DMS153 (cell line): ENCODE results near the gene HLA-G.

Source experiments
- DNase-seq: peaks from one replicate; lab custom pipeline; 2025; lab: John Stamatoyannopoulos, UW

The HLA-G gene

GRCh38 chr6:29816030-29816429 lies 11.6 kb upstream of the HLA-G start:
- no peak for DNase-seq

DNA sequence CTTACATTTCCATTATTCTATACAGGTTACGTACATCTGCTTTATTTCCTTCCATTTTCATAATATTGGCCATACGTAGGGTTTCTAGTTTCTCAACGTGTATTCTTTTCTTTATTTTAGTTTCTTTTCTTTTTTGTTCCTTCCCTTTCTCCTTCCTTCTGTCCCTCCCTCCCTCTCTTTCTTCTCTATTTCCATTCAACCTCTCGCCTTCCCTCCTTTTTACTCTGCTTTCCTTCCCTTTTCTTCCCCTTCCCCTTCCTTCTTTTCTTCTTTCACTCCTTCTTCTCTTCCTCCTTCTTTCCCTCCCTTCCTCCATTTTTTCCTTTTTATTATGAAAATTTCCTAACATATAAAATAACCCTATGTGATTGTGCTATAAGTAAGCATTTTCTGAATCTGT lies 8.7 kb upstream of the HLA-G start:
- DNase-seq, result no peak

DNA sequence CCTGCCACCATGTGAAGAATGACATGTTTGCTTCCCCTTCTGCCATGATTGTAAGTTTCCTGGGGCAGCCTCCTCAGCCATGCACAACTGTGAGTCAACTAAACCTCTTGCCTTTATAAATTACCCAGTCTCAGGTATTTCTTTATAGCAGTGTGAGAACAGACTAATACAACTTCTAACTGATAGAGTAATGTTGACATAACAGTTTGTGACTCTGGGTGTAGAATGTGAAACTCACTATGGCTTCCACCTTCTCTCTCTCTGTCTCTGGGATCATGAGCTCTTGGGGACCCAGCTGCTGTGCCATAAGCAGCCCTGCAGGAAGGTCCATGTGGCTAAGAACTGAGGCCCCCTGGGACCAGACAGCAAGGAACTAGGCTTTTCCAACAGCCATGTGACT lies 3.5 kb upstream of the HLA-G start:
- DNase-seq, result no peak

DNA sequence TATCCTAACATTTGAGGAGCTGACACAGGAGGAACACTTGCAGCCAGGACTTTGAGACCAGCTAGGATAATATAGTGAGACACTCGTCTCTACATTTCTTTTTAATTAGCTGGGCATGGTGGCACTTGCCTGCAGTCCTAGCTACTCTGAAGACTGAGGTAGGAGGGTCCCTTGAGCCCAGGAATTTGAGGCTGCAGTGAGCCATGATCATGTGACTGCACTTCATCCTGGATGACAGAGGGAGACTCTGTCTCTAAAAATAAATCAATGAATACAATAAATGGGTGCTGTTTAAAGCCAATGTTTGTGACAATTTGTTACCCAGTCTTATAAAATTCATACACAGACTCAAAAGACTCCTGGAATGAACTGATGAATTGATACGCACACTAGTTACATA lies 1.8 kb upstream of the HLA-G start:
- no peak for DNase-seq

DNA sequence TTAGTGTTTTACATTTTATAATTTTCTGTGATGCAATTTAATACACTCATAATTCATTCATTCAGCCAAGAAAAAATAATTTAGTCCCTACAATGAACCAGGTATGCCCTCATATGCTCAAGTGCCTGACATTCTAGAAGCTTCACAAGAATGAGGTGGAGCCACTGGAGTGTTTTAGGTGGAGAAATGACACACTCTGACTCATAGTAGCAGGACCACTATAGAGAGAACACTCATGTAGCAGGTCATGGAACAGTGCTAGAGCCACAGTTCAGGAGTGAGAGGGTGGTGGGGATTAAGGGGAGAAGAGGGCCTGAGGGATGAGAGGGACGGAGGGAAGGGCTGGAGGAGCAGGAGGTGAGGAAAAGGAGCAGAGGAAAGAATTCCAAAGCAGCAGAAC lies 1.4 kb upstream of the HLA-G start:
- no peak for DNase-seq

- DNase-seq, result no peak
These were observed 809 bp downstream of the HLA-G start for GRCh38 chr6:29828471-29828797.

GRCh38 chr6:29829766-29830165 lies 2.1 kb downstream of the HLA-G start:
- DNase-seq, result no peak

GRCh38 chr6:29830409-29830808 lies 2.8 kb downstream of the HLA-G start:
- DNase-seq, result no peak

DNA sequence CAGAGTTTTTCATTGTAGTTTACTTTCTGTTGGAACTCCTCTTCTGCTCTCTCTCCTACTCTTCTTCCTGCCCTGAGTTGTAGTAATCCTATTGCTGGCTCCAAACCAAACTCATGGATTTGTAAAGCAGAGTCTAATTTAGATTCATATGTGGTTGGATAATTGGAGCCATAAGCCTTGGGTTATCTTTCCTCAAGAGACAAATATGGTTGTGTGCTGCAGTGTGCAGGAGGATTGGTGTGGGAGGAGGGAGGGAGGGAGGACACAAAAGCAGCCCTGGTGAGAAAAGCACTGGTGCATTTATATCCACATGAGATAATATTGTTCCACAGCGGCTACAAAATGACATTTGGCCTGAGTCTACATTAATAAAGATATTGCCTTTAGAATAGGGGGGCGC lies 4.2 kb downstream of the HLA-G start:
- DNase-seq, result no peak

GRCh38 chr6:29834564-29835436 lies 7.2 kb downstream of the HLA-G start:
- DNase-seq, result no peak

DNA sequence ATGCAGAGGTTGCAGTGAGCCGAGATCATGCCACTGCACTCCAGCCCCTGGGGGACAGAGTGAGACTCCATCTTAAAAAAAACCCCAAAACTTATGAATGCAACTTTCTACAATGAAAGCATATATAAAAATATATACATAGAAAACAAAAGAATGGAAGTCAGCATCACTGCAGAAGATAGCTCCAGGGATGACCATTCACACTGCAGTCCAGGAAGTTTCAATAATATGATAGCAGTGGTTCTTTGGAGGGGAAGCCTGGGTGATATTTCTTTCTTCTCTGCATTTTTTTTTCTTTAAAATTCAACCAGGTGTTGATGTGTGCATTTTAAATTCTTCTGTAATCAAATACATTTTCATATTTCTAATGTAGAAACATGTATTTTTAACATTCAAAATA lies 12.3 kb downstream of the HLA-G start:
- no peak for DNase-seq

- no peak for DNase-seq
These were observed 13.4 kb downstream of the HLA-G start for GRCh38 chr6:29841030-29841429.

DNA sequence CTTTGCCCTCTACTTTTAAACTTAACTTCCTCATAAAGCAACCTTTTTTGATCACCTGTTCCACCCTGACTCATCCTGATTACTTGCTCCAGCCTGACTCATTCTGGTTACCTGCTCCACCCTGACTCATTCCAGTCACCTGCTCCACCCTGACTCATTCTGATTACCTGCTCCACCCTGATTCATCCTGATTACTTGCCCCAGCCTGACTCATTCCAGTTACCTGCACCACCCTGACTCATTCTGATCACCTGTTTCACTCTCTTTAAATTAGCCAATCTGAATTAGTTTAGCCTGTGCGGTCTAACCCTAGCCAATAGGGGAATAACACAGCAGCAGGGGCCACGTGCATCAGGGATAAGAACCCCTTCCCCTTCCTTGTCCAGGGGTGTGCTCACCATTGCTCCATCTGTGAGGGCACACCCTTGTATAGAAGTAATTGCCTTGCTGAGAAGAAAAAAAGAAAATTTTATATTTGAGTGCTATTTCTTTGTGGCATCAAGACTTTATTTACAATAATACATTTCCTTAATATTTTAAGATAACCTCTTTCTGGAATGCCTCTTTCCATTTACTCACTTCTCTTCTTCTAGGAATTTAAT lies 17.9 kb downstream of the HLA-G start:
- peak; percentile 15 for DNase-seq

- DNase-seq, result peak; percentile 60
These were observed 20.4 kb downstream of the HLA-G start for GRCh38 chr6:29847871-29848630.

GRCh38 chr6:29850011-29850553 lies 22.5 kb downstream of the HLA-G start:
- no peak for DNase-seq

DNA sequence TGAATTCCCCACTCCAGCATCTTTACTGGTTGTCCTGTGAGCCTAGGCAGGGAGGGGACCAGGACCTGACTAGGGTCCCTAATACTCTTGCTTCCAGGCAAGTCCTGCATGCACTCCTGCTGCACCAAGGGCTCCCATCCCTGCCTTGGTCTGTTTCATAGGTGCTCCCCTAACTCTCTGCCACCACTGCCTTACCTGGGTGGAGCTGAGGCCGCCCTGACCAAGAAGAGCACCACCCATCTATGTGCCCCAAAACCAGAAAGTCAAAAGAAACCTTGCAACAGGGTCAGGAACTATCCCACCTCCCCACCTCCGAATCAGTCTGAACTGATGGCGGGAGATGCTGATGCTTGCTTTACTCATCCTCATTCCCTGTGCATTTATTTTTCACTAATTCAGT lies 23.6 kb downstream of the HLA-G start:
- no peak for DNase-seq

GRCh38 chr6:29853245-29853644 lies 25.6 kb downstream of the HLA-G start:
- DNase-seq, result no peak

GRCh38 chr6:29858006-29858405 lies 30.4 kb downstream of the HLA-G start:
- no peak for DNase-seq

- no peak for DNase-seq
These were observed 34.1 kb downstream of the HLA-G start for GRCh38 chr6:29861521-29862255.

GRCh38 chr6:29864037-29864810 lies 36.6 kb downstream of the HLA-G start:
- DNase-seq, result no peak

- DNase-seq, result no peak
These were observed 38.0 kb downstream of the HLA-G start for GRCh38 chr6:29865631-29866030.
